Lower lobe of right lung (tissue), 2 donors: Measurements from ENCODE around the gene AIFM2. TPM values are rescaled to one million over a fixed set of nuclear protein-coding genes. Genes with fewer than 3 reads are reported as not detected.

Experiments
- ATAC-seq, 2 donors: fragments of 200-7000 bp; cut with Tn5 transposase; one replicate each; pipeline ENCODE4 v1.9.1; 2020 to 2022; ENCODE audit warnings: mild to moderate bottlenecking in 2 of 2, moderate library complexity in 2 of 2
- DNase-seq: peaks from one replicate; pipeline ENCODE4 v3.0.0-alpha.2; 2020
- H3K27ac ChIP-seq: fragments of 200-600 bp; one replicate; pipeline ENCODE4 v1.8.0; 2022
- H3K27me3 ChIP-seq: fragments of 200-600 bp; one replicate; pipeline ENCODE4 v1.8.0; 2022; ENCODE audit warnings: low read depth
- H3K36me3 ChIP-seq: fragments of 200-600 bp; one replicate; pipeline ENCODE4 v1.8.0; 2022; ENCODE audit warnings: mild to moderate bottlenecking
- H3K4me1 ChIP-seq: fragments of 200-600 bp; one replicate; pipeline ENCODE4 v1.8.0; 2022
- H3K4me3 ChIP-seq: fragments of 200-600 bp; one replicate; pipeline ENCODE4 v1.8.0; 2022; ENCODE audit warnings: mild to moderate bottlenecking
- H3K9me3 ChIP-seq: fragments of 200-600 bp; one replicate; pipeline ENCODE4 v1.8.0; 2022
- CTCF ChIP-seq: fragments of 200-600 bp; IDR thresholded peaks from one replicate; pipeline ENCODE4 v1.8.0; 2022; ENCODE audit warnings: antibody characterized with exemption, mild to moderate bottlenecking
- intact Hi-C: fragments of 100-400 bp; cut with DNase I; formaldehyde crosslinking; loops from one replicate; pipeline ENCODE4 v1.11.0; 2022
- total RNA-seq: library from RNA; stranded (reverse); fragmentation: NEBNext Ultra II Directional; extraction: Animal tissue kit (Norgen Biotek cat#: 25700); gene quantifications from one replicate; pipeline ENCODE4 v1.2.1, GENCODE V29; 2021
- donor health status: DM: no; HTN: yes; CAD: no; lungs with severe emphysema.

Gene AIFM2
- total RNA-seq, 1 donor from 2014 or later: 9.7 TPM

GRCh38 chr10:70135046-70135445 is 2.4 kb upstream of the AIFM2 start:
- DNase-seq (no peak), ATAC-seq (no peak)
- no peak overlapping the region for H3K4me3 ChIP-seq
- no peaks in the 10 kb centered on the region for H3K27me3 ChIP-seq
- H3K4me1 ChIP-seq: peaks cover 23% of the 10 kb centered on the region
- peaks cover 13% of the 10 kb centered on the region for H3K36me3 ChIP-seq
- H3K27ac ChIP-seq: no peak overlapping the region
- TF ChIP-seq CTCF: no peak
- intact Hi-C loops: no loop called here
- no peaks in the 10 kb centered on the region for H3K9me3 ChIP-seq

- Histone ChIP-seq H3K9me3 (no peaks in the 10 kb centered on the region), H3K36me3 (no peaks in the 10 kb centered on the region), H3K4me3 (peak overlapping the region; percentile 77), H3K27ac (peak overlapping the region; percentile 79), H3K4me1 (peaks cover 23% of the 10 kb centered on the region), H3K27me3 (no peaks in the 10 kb centered on the region)
- DNase-seq: no peak
- TF ChIP-seq CTCF: no peak
- intact Hi-C loops: no loop called here
- ATAC-seq: peak in 1 of 2 donors; percentile 5
Observed at GRCh38 chr10:70131560-70131937, 1.1 kb downstream of the AIFM2 start.

- DNase-seq: no peak
Observed at GRCh38 chr10:70130878-70131559, 1.6 kb downstream of the AIFM2 start.

GRCh38 chr10:70126700-70127395 is 5.8 kb downstream of the AIFM2 start:
- Histone ChIP-seq H3K9me3 (no peaks in the 10 kb centered on the region), H3K4me3 (no peak overlapping the region), H3K4me1 (peaks cover 10% of the 10 kb centered on the region), H3K36me3 (peaks cover 12% of the 10 kb centered on the region), H3K27me3 (no peaks in the 10 kb centered on the region), H3K27ac (no peak overlapping the region)
- ATAC-seq (no peak), DNase-seq (no peak)
- TF ChIP-seq CTCF: no peak
- intact Hi-C loops: no loop called here

More at GRCh38 chr10:70130878-70131559, 1.6 kb downstream of the AIFM2 start:
- no peak for TF ChIP-seq CTCF
- H3K4me1 ChIP-seq: peaks cover 23% of the 10 kb centered on the region
- peak overlapping the region; percentile 79 for H3K27ac ChIP-seq
- intact Hi-C loops: no loop called here
- peak; percentile 28 to 47 for ATAC-seq
- peak overlapping the region; percentile 77 for H3K4me3 ChIP-seq
- no peaks in the 10 kb centered on the region for H3K36me3 ChIP-seq
- no peaks in the 10 kb centered on the region for H3K9me3 ChIP-seq
- no peaks in the 10 kb centered on the region for H3K27me3 ChIP-seq

- no peak for DNase-seq
- no peak overlapping the region for H3K27ac ChIP-seq
Observed at GRCh38 chr10:70125918-70126552, 6.6 kb downstream of the AIFM2 start.

More at GRCh38 chr10:70125918-70126552, 6.6 kb downstream of the AIFM2 start:
- Histone ChIP-seq H3K27me3 (no peaks in the 10 kb centered on the region), H3K36me3 (peaks cover 17% of the 10 kb centered on the region), H3K4me3 (no peak overlapping the region), H3K4me1 (peaks cover 2% of the 10 kb centered on the region), H3K9me3 (no peaks in the 10 kb centered on the region)
- no peak for ATAC-seq
- TF ChIP-seq CTCF: no peak
- intact Hi-C loops: no loop called here
